ENCODE measurements around the gene MLLT3. TPM values are rescaled to one million over a fixed set of nuclear protein-coding genes. Genes with fewer than 3 reads are reported as not detected.

The MLLT3 gene
- total and polyA plus RNA-seq, 2 donors (not counting 1 experiment from before 2014, with no cell fraction given), result 37.3 to 43.8 TPM

GRCh38 chr9:20557890-20558565 lies 64.3 kb downstream of the MLLT3 start:
- Histone ChIP-seq H3K4me2 (ENCODE audit: extremely low read depth, insufficient read depth, low read length) (peak overlapping the region; percentile 53), H3K79me2 (ENCODE audit: control insufficient read depth, insufficient read depth, low read length) (peaks cover 5% of the 10 kb centered on the region), H3K4me1 (ENCODE audit: control insufficient read depth, extremely low read depth, insufficient read depth, low read length) (peaks cover 14% of the 10 kb centered on the region), H3K9ac (ENCODE audit: insufficient read depth, low read length) (no peak overlapping the region), H3K9me3 (ENCODE audit: control insufficient read depth, insufficient read depth, low read depth, low read length) (no peaks in the 10 kb centered on the region), H2AFZ (ENCODE audit: low read length) (no peak overlapping the region), H3K4me3 (replicated peaks in 1 of 4; ENCODE audit: control extremely low read depth in 1 of 4, insufficient read depth in 1 of 4, low read depth in 3 of 4, low read length in 4 of 4) (no peak overlapping the region), H3K36me3 (ENCODE audit: control insufficient read depth, insufficient read depth, low read length) (no peaks in the 10 kb centered on the region), H3K27me3 (ENCODE audit: control insufficient read depth, insufficient read depth, low read length) (no peaks in the 10 kb centered on the region), H4K20me1 (ENCODE audit: control insufficient read depth, extremely low read depth, insufficient read depth, low read length) (no peaks in the 10 kb centered on the region), H3K27ac (ENCODE audit: insufficient read depth, low read length) (peak overlapping the region; percentile 68)
- TF ChIP-seq CTCF (conservative IDR thresholded peaks at IDR 0.05 in 1 of 2, IDR thresholded peaks at IDR 0.05 in 1 of 2; ENCODE audit: low read depth in 1 of 2, low read length in 2 of 2) (no peak), EZH2 (IDR thresholded peaks at IDR 0.05; ENCODE audit: low read length, missing control alignments) (no peak)
- DNase-seq (ENCODE audit: low read depth in 2 of 2), result no peak

GRCh38 chr9:20557285-20557684 lies 65.0 kb downstream of the MLLT3 start:
- no peak overlapping the region for H3K9ac ChIP-seq (ENCODE audit: insufficient read depth, low read length)
- H3K27ac ChIP-seq (ENCODE audit: insufficient read depth, low read length), result no peak overlapping the region
- H4K20me1 ChIP-seq (ENCODE audit: control insufficient read depth, extremely low read depth, insufficient read depth, low read length), result no peaks in the 10 kb centered on the region
- H3K9me3 ChIP-seq (ENCODE audit: control insufficient read depth, insufficient read depth, low read depth, low read length), result no peaks in the 10 kb centered on the region
- H3K36me3 ChIP-seq (ENCODE audit: control insufficient read depth, insufficient read depth, low read length), result no peaks in the 10 kb centered on the region
- H3K27me3 ChIP-seq (ENCODE audit: control insufficient read depth, insufficient read depth, low read length), result no peaks in the 10 kb centered on the region
- no peak overlapping the region for H3K4me3 ChIP-seq (replicated peaks in 1 of 4; ENCODE audit: control extremely low read depth in 1 of 4, insufficient read depth in 1 of 4, low read depth in 3 of 4, low read length in 4 of 4)
- peaks cover 5% of the 10 kb centered on the region for H3K79me2 ChIP-seq (ENCODE audit: control insufficient read depth, insufficient read depth, low read length)
- no peak for TF ChIP-seq CTCF (conservative IDR thresholded peaks at IDR 0.05 in 1 of 2, IDR thresholded peaks at IDR 0.05 in 1 of 2; ENCODE audit: low read depth in 1 of 2, low read length in 2 of 2)
- TF ChIP-seq EZH2 (IDR thresholded peaks at IDR 0.05; ENCODE audit: low read length, missing control alignments), result no peak
- H3K4me2 ChIP-seq (ENCODE audit: extremely low read depth, insufficient read depth, low read length), result no peak overlapping the region
- H2AFZ ChIP-seq (ENCODE audit: low read length), result no peak overlapping the region
- peaks cover 14% of the 10 kb centered on the region for H3K4me1 ChIP-seq (ENCODE audit: control insufficient read depth, extremely low read depth, insufficient read depth, low read length)
- no peak for DNase-seq (ENCODE audit: low read depth in 2 of 2)

- Histone ChIP-seq H3K79me2 (ENCODE audit: control insufficient read depth, insufficient read depth, low read length) (peaks cover 3% of the 10 kb centered on the region), H3K4me1 (ENCODE audit: control insufficient read depth, extremely low read depth, insufficient read depth, low read length) (peaks cover 9% of the 10 kb centered on the region), H2AFZ (ENCODE audit: low read length) (no peak overlapping the region), H3K9me3 (ENCODE audit: control insufficient read depth, insufficient read depth, low read depth, low read length) (no peaks in the 10 kb centered on the region), H3K4me2 (ENCODE audit: extremely low read depth, insufficient read depth, low read length) (no peak overlapping the region), H3K9ac (ENCODE audit: insufficient read depth, low read length) (no peak overlapping the region), H3K27me3 (ENCODE audit: control insufficient read depth, insufficient read depth, low read length) (no peaks in the 10 kb centered on the region), H3K36me3 (ENCODE audit: control insufficient read depth, insufficient read depth, low read length) (no peaks in the 10 kb centered on the region), H3K27ac (ENCODE audit: insufficient read depth, low read length) (no peak overlapping the region), H4K20me1 (ENCODE audit: control insufficient read depth, extremely low read depth, insufficient read depth, low read length) (no peaks in the 10 kb centered on the region), H3K4me3 (replicated peaks in 1 of 4; ENCODE audit: control extremely low read depth in 1 of 4, insufficient read depth in 1 of 4, low read depth in 3 of 4, low read length in 4 of 4) (no peak overlapping the region)
- no peak for DNase-seq (ENCODE audit: low read depth in 2 of 2)
- TF ChIP-seq EZH2 (IDR thresholded peaks at IDR 0.05; ENCODE audit: low read length, missing control alignments) (no peak), CTCF (conservative IDR thresholded peaks at IDR 0.05 in 1 of 2, IDR thresholded peaks at IDR 0.05 in 1 of 2; ENCODE audit: low read depth in 1 of 2, low read length in 2 of 2) (no peak)
Observed at GRCh38 chr9:20553558-20554149, 68.6 kb downstream of the MLLT3 start.
